AG04449 (cell line): ENCODE data around the gene FKBP15.

Experiments used
- CTCF ChIA-PET: fragments of 350-600 bp; formaldehyde crosslinking; extraction: SDS; loops from one replicate; lab custom pipeline; 2021; ENCODE audit warnings: antibody characterized with exemption; lab: Yijun Ruan, JAX
- POLR2A ChIA-PET: fragments of 400-600, 350-600 bp; formaldehyde crosslinking; extraction: SDS; loops from one replicate; lab custom pipeline; 2020; ENCODE audit warnings: antibody characterized with exemption, inconsistent platforms; lab: Yijun Ruan, JAX
- DNase-seq: peaks from one replicate; pipeline ENCODE4 v3.0.0-alpha.2; 2010; ENCODE audit warnings: low read depth, low spot score
- H3K4me3 ChIP-seq: 2 replicates; pipeline ENCODE4 v1.5.1; 2011; ENCODE audit warnings: low read depth, mild to moderate bottlenecking, control low read depth, low read length
- TF ChIP-seq, protein P1 (sequence below): IDR thresholded peaks from one replicate; pipeline ENCODE4 v1.5.1; 2011; ENCODE audit warnings: mild to moderate bottlenecking, moderate library complexity, low read length, control low read depth, inconsistent platforms; ENCODE audit not compliant: insufficient read depth; ENCODE audit errors: missing control alignments

Gene FKBP15

DNA sequence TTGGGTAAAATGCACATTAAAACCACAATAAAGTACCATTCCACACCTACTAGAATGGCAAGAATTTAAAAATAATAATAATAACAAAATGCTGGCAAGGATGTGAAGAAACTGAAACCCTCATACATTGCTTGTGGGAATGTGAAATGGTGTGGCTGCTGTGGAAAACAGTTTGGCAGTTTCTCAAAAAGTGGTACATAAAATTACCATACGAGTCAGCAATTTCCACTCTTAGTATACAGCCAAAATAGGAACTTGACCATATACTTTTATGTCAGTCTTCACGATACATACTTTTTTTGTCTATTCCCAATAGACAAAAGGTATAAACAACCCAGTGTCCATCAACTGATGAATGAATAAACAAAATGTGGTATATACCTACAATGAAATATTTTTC, 15.6 kb downstream of the FKBP15 start:
- TF ChIP-seq, protein P1, sequence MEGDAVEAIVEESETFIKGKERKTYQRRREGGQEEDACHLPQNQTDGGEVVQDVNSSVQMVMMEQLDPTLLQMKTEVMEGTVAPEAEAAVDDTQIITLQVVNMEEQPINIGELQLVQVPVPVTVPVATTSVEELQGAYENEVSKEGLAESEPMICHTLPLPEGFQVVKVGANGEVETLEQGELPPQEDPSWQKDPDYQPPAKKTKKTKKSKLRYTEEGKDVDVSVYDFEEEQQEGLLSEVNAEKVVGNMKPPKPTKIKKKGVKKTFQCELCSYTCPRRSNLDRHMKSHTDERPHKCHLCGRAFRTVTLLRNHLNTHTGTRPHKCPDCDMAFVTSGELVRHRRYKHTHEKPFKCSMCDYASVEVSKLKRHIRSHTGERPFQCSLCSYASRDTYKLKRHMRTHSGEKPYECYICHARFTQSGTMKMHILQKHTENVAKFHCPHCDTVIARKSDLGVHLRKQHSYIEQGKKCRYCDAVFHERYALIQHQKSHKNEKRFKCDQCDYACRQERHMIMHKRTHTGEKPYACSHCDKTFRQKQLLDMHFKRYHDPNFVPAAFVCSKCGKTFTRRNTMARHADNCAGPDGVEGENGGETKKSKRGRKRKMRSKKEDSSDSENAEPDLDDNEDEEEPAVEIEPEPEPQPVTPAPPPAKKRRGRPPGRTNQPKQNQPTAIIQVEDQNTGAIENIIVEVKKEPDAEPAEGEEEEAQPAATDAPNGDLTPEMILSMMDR, result no peak
- no peak for DNase-seq
- CTCF ChIA-PET, result interaction anchor here (1.3 kb wide), 1 partner anchor 14 kb away, joined by 3 read pairs; no protein-coding TSS in a partner anchor
- POLR2A ChIA-PET, result no interaction called here
- no peak overlapping the region for H3K4me3 ChIP-seq

DNA sequence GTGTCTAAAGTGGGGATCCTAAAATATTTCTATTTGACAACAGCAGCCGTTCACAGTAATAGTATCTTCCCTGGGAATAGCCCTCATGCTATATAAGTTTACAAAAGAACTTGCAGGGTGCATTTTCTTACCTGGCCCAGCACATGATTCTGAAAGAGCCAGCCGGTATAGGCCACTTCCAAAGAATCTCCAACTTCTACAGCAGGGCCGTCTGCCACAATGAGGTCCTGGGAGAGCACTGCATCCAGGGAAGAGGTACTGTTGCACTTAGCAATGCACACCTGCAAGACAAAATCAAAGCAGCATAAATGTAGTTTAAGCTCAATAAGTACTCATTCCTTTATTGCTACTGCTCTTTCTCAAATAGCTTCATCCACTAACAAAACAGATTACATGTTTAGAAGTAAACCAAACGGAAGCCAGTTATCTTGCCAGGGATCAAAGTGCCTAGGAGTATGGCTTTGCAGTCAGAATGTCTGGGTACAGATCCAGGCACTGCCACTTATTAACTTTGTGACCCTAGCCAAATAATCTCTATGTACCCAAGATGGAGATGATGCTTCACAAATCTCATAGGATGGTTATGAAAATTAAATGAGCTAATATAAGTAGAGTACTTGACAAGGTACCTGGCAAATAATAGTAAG, 21.3 kb downstream of the FKBP15 start:
- TF ChIP-seq, protein P1, result no peak
- no peak overlapping the region for H3K4me3 ChIP-seq
- POLR2A ChIA-PET, result no interaction called here
- no peak for DNase-seq
- CTCF ChIA-PET, result interaction anchor here (1.0 kb wide), 1 partner anchor 9 kb away, joined by 3 read pairs; no protein-coding TSS in a partner anchor

DNA sequence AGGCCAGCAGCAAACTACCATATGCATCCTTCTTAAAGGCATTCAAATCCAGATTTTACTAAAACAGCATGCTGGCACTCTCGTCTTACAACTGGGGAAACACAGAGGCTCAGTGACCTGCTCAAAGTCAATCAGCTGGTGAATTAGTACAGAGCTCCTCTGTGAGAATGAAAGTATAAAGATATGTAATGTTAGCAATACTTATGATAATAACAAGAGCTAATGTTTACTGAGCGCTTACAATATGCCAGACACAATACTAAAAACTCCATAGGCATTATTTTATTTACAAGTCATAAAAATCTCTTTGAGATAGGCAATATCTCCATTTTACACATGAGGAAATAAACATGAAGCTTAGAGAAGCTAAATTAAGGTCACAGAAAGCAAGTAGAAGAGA, 28.6 kb downstream of the FKBP15 start:
- ChIA-PET CTCF (no interaction called here), POLR2A (no interaction called here)
- DNase-seq, result no peak
- H3K4me3 ChIP-seq, result no peak overlapping the region
- TF ChIP-seq, protein P1, result no peak

DNA sequence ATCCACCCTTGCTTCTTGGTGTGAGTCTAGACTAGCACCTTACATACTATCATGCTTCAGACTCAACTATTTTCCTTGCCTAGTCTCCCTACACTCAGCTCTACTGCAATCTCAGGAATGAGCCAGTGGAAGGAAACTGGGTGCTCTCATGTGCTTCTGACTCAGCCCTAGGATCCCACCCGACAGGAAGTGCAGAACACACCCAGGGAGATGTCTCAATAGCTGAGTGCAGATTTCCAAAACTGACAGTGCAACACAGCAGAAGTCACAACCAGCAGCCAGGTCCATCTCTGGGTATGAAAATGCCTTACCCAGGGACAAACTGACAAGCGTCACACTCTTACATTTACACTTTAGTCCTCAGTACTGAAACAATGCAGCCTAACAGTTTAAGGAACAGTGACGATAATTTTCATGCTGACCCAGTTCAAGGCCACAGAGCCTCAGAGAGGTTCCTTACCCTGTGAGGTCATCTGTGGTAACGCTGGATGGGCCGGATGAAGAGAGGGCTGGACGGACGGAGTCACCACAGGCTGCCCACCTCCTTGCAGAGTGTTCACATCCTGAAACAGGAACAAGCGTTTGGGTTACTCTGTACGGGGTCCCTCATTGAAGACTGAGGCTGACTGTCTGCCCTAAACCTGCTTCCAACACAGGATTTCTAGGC, 33.0 kb downstream of the FKBP15 start:
- peak; percentile 81 for DNase-seq
- CTCF ChIA-PET, result interaction anchor here (1.8 kb wide), 1 partner anchor 9 kb away, joined by 4 read pairs; no protein-coding TSS in a partner anchor
- TF ChIP-seq, protein P1, result no peak
- no peak overlapping the region for H3K4me3 ChIP-seq
- POLR2A ChIA-PET, result interaction anchor here (0.6 kb wide), 1 partner anchor 14 kb away, joined by 3 read pairs; no protein-coding TSS in a partner anchor

DNA sequence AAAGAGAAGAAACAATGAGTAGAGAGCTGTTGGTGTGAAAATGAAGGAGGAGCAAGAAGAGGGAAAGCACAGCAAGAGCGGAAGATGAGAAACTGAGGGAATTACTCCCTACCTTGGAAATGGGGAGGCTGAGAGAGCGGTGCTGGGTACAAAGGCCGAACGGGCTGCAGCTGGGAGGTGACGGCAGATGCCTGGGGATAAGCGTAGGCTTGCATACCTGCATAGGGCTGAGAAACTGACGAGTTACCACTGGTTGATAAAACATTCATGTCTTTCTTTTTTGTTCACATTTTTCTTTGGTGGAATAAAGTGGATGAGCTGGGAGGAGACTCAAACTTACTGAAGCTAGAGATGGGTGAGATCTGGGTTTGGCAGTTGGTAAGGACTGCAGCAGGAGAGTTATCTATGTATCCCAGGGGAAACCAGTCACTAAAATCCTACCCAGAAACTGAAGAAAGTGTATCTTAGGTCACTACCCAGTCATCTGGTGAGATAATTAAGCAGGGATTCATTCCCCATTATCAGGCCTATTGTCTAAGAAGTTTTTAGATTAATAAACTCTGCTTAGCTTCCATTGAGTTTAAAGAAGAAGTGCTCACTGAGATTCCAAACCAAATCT, 34.8 kb downstream of the FKBP15 start:
- TF ChIP-seq, protein P1, result no peak
- ChIA-PET POLR2A (no interaction called here), CTCF (interaction anchor here (0.7 to 1.8 kb wide), 3 partner anchors 8 to 15 kb away, joined by 3 to 4 read pairs (median 3); no protein-coding TSS in a partner anchor)
- no peak overlapping the region for H3K4me3 ChIP-seq
- DNase-seq, result no peak

DNA sequence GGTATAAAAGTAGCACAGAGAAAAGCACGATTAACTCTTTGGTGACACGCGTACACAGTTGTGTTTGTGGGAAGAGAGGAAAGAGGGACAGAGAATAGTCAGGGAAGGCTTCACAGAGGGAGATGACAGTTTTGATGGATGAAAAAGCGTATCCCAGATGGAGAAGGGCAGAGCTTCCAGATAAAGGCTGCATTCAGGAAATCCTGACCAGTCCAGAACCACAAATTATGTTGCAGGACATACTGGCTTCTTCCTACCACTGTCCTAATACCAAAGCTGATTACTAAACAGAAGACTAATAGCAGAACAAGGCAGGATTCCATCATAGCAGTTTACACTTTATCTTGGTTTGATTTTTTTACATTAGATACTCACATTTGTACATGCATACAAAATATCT, 35.8 kb downstream of the FKBP15 start:
- ChIA-PET CTCF (interaction anchor here (1.2 kb wide), 1 partner anchor 10 kb away, joined by 4 read pairs; no protein-coding TSS in a partner anchor), POLR2A (no interaction called here)
- TF ChIP-seq, protein P1, result no peak
- DNase-seq, result no peak
- no peak overlapping the region for H3K4me3 ChIP-seq
